HCT116 (cell line): ENCODE data around the gene HAND1. TPM values are rescaled to one million over a fixed set of nuclear protein-coding genes. Genes with fewer than 3 reads are reported as not detected.

ENCODE experiments used
- ATAC-seq: fragments of 200-7000 bp; cut with Tn5 transposase; 2 replicates; pipeline ENCODE4 v1.9.1; 2020; ENCODE audit warnings: mild to moderate bottlenecking, moderate library complexity
- BruUV-seq: library from RNA; stranded (reverse); fragments of 400-500 nt; replicated peaks from 2 replicates; lab custom pipeline; 2021; lab: Mats Ljungman, UMichigan
- CTCF ChIA-PET: fragments of 300-600 bp; sonication (Branson Sonifier 250); formaldehyde crosslinking; loops from one replicate; lab custom pipeline; 2021; ENCODE audit warnings: antibody characterized with exemption; lab: Charles Lee
- POLR2A ChIA-PET: fragments of 300-600, 350-600 bp; sonication (Branson Sonifier 250); formaldehyde crosslinking; loops from one replicate; lab custom pipeline; 2021; ENCODE audit warnings: antibody characterized with exemption; lab: Charles Lee
- RAD21 ChIA-PET, 2 experiments: fragments of 300-600 bp; sonication (Branson Sonifier 250); formaldehyde crosslinking; loops; one replicate each; lab custom pipeline; 2023; ENCODE audit warnings: low total read pairs in 2 of 2; ENCODE audit not compliant: uncharacterized antibody in 2 of 2, unreplicated experiment in 2 of 2, low non-redundant PET in 1 of 2; lab: Charles Lee
- DNase-seq: peaks from one replicate; pipeline ENCODE4 v3.0.0-alpha.2; 2010; ENCODE audit warnings: low read depth, low spot score
- H2AFZ ChIP-seq: fragments of 200-600 bp; shearing (Covaris generic), sonication (generic); 2 replicates; pipeline ENCODE4 v1.6.1; 2017; ENCODE audit warnings: low read depth, mixed run types, mixed read lengths, antibody characterized with exemption, low read length; ENCODE audit not compliant: poor library complexity, severe bottlenecking
- H3K27ac ChIP-seq: 2 replicates; pipeline ENCODE4 v1.5.1; 2012; ENCODE audit warnings: low read depth, low read length
- H3K27me3 ChIP-seq: fragments of 200-600 bp; sonication (generic); 2 replicates; pipeline ENCODE4 v1.6.1; 2016; ENCODE audit warnings: mixed run types, low read length, mixed read lengths; ENCODE audit not compliant: insufficient read depth
- H3K36me3 ChIP-seq, 2 experiments: fragments of 200-500 bp in 1 of 2; fragments of 200-600 bp in 1 of 2; sonication (Bioruptor generic) in 1 of 2; sonication (generic) in 1 of 2; 2 replicates each; pipeline versions ENCODE4 v1.5.1 to v1.6.1; 2014 to 2016; ENCODE audit warnings: low read length in 2 of 2, inconsistent platforms in 1 of 2, mixed read lengths in 1 of 2, mixed run types in 1 of 2; ENCODE audit not compliant: insufficient read depth in 2 of 2, control insufficient read depth in 1 of 2
- H3K4me1 ChIP-seq, 2 experiments: fragments of 200-600 bp in 1 of 2; sonication (generic) in 1 of 2; 2 replicates each; pipeline versions ENCODE4 v1.5.1 to v1.6.1; 2012 to 2017; ENCODE audit warnings: low read length in 2 of 2, inconsistent platforms in 1 of 2, mild to moderate bottlenecking in 1 of 2, mixed read lengths in 1 of 2, mixed run types in 1 of 2, moderate library complexity in 1 of 2; ENCODE audit not compliant: insufficient read depth in 2 of 2, control insufficient read depth in 1 of 2
- H3K4me2 ChIP-seq: fragments of 200-600 bp; sonication (generic); 2 replicates; pipeline ENCODE4 v1.6.1; 2017; ENCODE audit warnings: mixed run types, low read length, mixed read lengths
- H3K4me3 ChIP-seq, 2 experiments: fragments of 200-600 bp in 1 of 2; sonication (generic) in 1 of 2; replicated peaks in 1 of 2; 2 replicates each; pipeline ENCODE4 v1.5.1; 2011 to 2016; ENCODE audit warnings: low read length in 2 of 2, control low read depth in 1 of 2, low read depth in 1 of 2, mild to moderate bottlenecking in 1 of 2, mixed read lengths in 1 of 2, mixed run types in 1 of 2
- H3K79me2 ChIP-seq: fragments of 200-600 bp; sonication (generic); 2 replicates; pipeline ENCODE4 v1.6.1; 2017; ENCODE audit warnings: mild to moderate bottlenecking, mixed run types, low read length, moderate library complexity, mixed read lengths; ENCODE audit not compliant: insufficient read depth
- H3K9ac ChIP-seq: fragments of 200-600 bp; sonication (generic); 2 replicates; pipeline ENCODE4 v1.6.1; 2016; ENCODE audit warnings: low read length, mixed read lengths
- H3K9me2 ChIP-seq: fragments of 200-600 bp; sonication (generic), shearing (Covaris generic); 2 replicates; pipeline ENCODE4 v1.6.1; 2017; ENCODE audit warnings: mixed run types, mild to moderate bottlenecking, moderate library complexity; ENCODE audit not compliant: insufficient read depth
- H3K9me3 ChIP-seq, 2 experiments: fragments of 200-500 bp in 1 of 2; fragments of 200-600 bp in 1 of 2; sonication (Bioruptor generic) in 1 of 2; sonication (generic) in 1 of 2; 2 replicates each; pipeline ENCODE4 v1.6.1; 2014 to 2017; ENCODE audit warnings: low read length in 2 of 2, mixed read lengths in 2 of 2, inconsistent platforms in 1 of 2, low read depth in 1 of 2, mild to moderate bottlenecking in 1 of 2, mixed run types in 1 of 2, moderate library complexity in 1 of 2; ENCODE audit not compliant: control insufficient read depth in 1 of 2, insufficient read depth in 1 of 2
- H4K20me1 ChIP-seq: fragments of 200-600 bp; sonication (generic), shearing (Covaris generic); 2 replicates; pipeline ENCODE4 v1.6.1; 2017; ENCODE audit warnings: mixed run types, mild to moderate bottlenecking, moderate library complexity; ENCODE audit not compliant: insufficient read depth
- CTCF ChIP-seq, 3 experiments: fragments of 200-600 bp in 1 of 3; sonication (generic) in 1 of 3; IDR thresholded peaks in 2 of 3; conservative IDR thresholded peaks in 1 of 3; 2 replicates each; pipeline ENCODE4 v1.5.1; 2012 to 2017; ENCODE audit warnings: low read depth in 2 of 3, low read length in 2 of 3, antibody characterized with exemption in 1 of 3, borderline replicate concordance in 1 of 3, control low read depth in 1 of 3, mild to moderate bottlenecking in 1 of 3, mixed read lengths in 1 of 3, mixed run types in 1 of 3, moderate library complexity in 1 of 3; ENCODE audit not compliant: insufficient read depth in 1 of 3
- EZH2phosphoT487 ChIP-seq: fragments of 200-600 bp; IDR thresholded peaks from 2 replicates; pipeline ENCODE4 v1.6.1; 2018; ENCODE audit warnings: antibody characterized with exemption, borderline replicate concordance
- POLR2AphosphoS5 ChIP-seq: IDR thresholded peaks from 2 replicates; pipeline ENCODE4 v1.6.1; 2011; ENCODE audit warnings: mild to moderate bottlenecking, low read depth, low read length, moderate library complexity
- RAD21 ChIP-seq: IDR thresholded peaks from 2 replicates; pipeline ENCODE4 v1.6.1; 2012; ENCODE audit warnings: low read depth, mild to moderate bottlenecking
- SRF ChIP-seq: IDR thresholded peaks from 2 replicates; pipeline ENCODE4 v1.6.1; 2012; ENCODE audit warnings: low read depth
- TCF7L2 ChIP-seq: IDR thresholded peaks from 2 replicates; pipeline ENCODE4 v1.7.0; 2011; ENCODE audit warnings: borderline replicate concordance, inconsistent platforms; ENCODE audit not compliant: insufficient read depth, insufficient read length; ENCODE audit errors: extremely low read depth
- intact Hi-C: fragments of 100-400 bp; cut with micrococcal nuclease; formaldehyde crosslinking; loops from 2 replicates; pipeline ENCODE4 v1.10.0; 2022
- total RNA-seq: library from RNA; stranded (reverse); gene quantifications from one replicate; pipeline ENCODE4 v1.2.1, GENCODE V29; 2021; ENCODE audit not compliant: unreplicated experiment

HAND1 gene
- total RNA-seq, 1 experiment from 2014 or later, result not detected

DNA sequence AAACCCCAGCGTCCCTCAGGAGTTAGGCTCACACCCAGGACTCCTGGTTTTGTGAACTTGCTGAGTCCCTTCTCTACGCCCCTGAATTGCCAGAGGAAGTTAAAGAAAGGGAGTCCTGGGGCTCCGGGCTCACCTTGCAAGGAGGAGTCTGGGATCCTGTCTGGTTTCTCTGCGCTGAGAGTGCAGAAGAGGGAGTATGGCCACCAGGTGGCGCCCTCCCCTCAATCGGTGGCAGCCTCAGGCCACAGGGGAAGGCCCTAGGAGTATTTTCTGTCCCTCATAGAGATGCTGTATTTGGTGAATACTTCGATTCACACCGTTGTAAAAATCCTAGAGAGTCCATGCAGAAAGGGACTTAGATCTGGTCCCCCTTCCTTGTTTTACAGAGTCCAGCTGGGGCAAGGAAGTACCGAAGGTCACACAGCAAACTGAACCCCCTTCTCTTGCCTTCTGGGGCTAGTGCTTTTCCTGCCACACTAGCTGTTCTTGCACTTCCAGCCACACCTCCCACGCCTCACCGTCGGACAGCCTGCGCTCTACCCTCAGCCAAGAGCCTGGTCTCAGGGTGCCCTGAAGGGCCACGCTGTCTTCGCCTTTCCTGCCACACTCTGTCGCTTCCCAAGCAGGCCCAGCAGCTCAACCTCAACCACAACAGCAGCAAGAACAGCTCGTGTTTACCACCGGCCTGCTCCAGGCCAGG lies 10.2 kb downstream of the HAND1 start:
- TF ChIP-seq TCF7L2 (no peak), SRF (no peak), EZH2phosphoT487 (no peak), CTCF (IDR thresholded peaks at IDR 0.05 in 2 of 3, conservative IDR thresholded peaks at IDR 0.05 in 1 of 3; ENCODE audit: borderline replicate concordance in 1 of 3, insufficient read depth in 1 of 3, low read depth in 2 of 3, low read length in 2 of 3) (peak; percentile 85 to 93 (median 90)), POLR2AphosphoS5 (no peak), RAD21 (peak; percentile 88)
- TF ChIP-seq, all 23 proteins: peak for 2
- Histone ChIP-seq H3K9me2 (no peaks in the 10 kb centered on the region), H2AFZ (peak overlapping the region; percentile 29), H3K79me2 (no peaks in the 10 kb centered on the region), H3K4me3 (no peak overlapping the region), H3K27ac (no peak overlapping the region; the same call in 1 of the 2 replicates), H3K9me3 (no peaks in the 10 kb centered on the region), H4K20me1 (no peaks in the 10 kb centered on the region), H3K36me3 (no peaks in the 10 kb centered on the region), H3K9ac (no peak overlapping the region), H3K4me1 (peaks cover 4 to 5% of the 10 kb centered on the region in 2 experiments; a peak in 3 of 4 replicates), H3K27me3 (no peaks in the 10 kb centered on the region), H3K4me2 (no peak overlapping the region; the same call in 1 of the 2 replicates)
- ChIA-PET CTCF (interaction anchor here (0.6 to 2.8 kb wide), 9 partner anchors 46 to 395 kb away, joined by 3 to 11 read pairs (median 4); no protein-coding TSS in a partner anchor), POLR2A (no interaction called here), RAD21 (interaction anchor here (0.9 to 1.4 kb wide), 2 partner anchors 63 to 172 kb away, joined by 3 to 4 read pairs; no protein-coding TSS in a partner anchor)
- intact Hi-C loops, result loop anchor here (1.0 to 2.0 kb wide), 3 partner anchors 142 to 395 kb away; no protein-coding TSS in a partner anchor
- DNase-seq, result peak; percentile 47
- no TSS peak for BruUV-seq
- peak; percentile 99 for ATAC-seq
